Measurements from ENCODE around the gene GYG2.

DNA sequence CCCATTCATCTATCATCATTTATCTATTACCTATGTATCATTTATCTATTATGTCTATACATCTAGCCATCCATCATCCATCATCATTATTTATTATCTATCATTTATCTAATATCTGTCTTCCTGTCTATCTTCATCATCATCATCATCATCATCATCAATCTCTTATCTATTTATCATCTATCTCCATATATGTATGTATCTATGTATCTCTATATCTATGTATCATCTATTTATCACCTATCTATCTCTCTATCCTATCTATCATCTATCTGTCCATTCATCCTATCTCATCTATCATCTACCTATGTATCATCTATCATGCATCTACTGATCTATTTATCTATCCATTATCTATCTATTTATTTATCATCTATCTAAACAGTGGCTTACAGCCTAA, 3.8 kb upstream of the GYG2 start:
- TF ChIP-seq, protein P1, sequence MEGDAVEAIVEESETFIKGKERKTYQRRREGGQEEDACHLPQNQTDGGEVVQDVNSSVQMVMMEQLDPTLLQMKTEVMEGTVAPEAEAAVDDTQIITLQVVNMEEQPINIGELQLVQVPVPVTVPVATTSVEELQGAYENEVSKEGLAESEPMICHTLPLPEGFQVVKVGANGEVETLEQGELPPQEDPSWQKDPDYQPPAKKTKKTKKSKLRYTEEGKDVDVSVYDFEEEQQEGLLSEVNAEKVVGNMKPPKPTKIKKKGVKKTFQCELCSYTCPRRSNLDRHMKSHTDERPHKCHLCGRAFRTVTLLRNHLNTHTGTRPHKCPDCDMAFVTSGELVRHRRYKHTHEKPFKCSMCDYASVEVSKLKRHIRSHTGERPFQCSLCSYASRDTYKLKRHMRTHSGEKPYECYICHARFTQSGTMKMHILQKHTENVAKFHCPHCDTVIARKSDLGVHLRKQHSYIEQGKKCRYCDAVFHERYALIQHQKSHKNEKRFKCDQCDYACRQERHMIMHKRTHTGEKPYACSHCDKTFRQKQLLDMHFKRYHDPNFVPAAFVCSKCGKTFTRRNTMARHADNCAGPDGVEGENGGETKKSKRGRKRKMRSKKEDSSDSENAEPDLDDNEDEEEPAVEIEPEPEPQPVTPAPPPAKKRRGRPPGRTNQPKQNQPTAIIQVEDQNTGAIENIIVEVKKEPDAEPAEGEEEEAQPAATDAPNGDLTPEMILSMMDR (IDR thresholded peaks at IDR 0.05; ENCODE audit: extremely low read depth in 1 of 2, insufficient read depth in 1 of 2, low read depth in 1 of 2, low read length in 2 of 2): no peak
- TF ChIP-seq POLR2A (IDR thresholded peaks at IDR 0.05; ENCODE audit: low read depth, low read length) (no peak), POLR2AphosphoS5 (IDR thresholded peaks at IDR 0.05; ENCODE audit: insufficient read depth, low read depth, low read length) (no peak), EZH2 (IDR thresholded peaks at IDR 0.05; ENCODE audit: borderline replicate concordance, low read depth, low read length, severe bottlenecking) (no peak), FOS (IDR thresholded peaks at IDR 0.05; ENCODE audit: borderline replicate concordance, insufficient read depth, low read length) (no peak), MYC (IDR thresholded peaks at IDR 0.05; ENCODE audit: low read depth, low read length) (no peak), JUN (IDR thresholded peaks at IDR 0.05; ENCODE audit: borderline replicate concordance, insufficient read depth, insufficient read length, low read depth) (no peak)
- TF ChIP-seq, protein P2, sequence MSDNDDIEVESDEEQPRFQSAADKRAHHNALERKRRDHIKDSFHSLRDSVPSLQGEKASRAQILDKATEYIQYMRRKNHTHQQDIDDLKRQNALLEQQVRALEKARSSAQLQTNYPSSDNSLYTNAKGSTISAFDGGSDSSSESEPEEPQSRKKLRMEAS (IDR thresholded peaks at IDR 0.05; ENCODE audit: insufficient read depth, insufficient read length): no peak
